Measurements from ENCODE around the gene MRM3. TPM values are rescaled to one million over a fixed set of nuclear protein-coding genes. Genes with fewer than 3 reads are reported as not detected.

MRM3 gene
- total RNA-seq, 1 donor from 2014 or later: 18.7 TPM

DNA sequence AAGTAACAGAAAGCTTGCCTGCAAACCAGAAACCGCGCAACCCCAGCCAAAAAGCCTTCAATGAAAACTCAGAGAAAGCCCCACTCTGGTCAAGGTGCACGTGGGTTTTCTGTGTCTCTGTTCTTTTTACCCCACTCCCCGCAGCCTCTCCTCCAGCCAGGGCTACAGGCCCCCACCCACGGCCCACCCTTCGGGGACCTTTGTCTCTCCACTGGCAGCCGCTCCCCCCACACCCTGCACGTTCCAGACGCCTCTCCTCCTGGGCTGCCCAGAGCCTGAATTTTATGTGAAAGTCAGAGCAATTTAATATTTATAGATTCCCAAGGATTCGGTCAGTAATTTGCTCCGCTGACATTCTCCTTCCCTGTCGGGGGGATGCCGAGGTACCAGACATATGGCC, 24.2 kb downstream of the MRM3 start:
- peaks cover 6% of the 10 kb centered on the region for H3K36me3 ChIP-seq
- TF ChIP-seq CTCF (IDR thresholded peaks at IDR 0.05; ENCODE audit: borderline replicate concordance): no peak
- no peak for DNase-seq
- intact Hi-C loops (cut with micrococcal nuclease): no loop called here
- no peak overlapping the region for H3K27ac ChIP-seq (replicated peaks)
- H3K4me3 ChIP-seq: no peak overlapping the region
- H3K27me3 ChIP-seq (ENCODE audit: low read depth): no peaks in the 10 kb centered on the region
- H3K4me1 ChIP-seq: no peaks in the 10 kb centered on the region
- H3K9me3 ChIP-seq (replicated peaks): no peaks in the 10 kb centered on the region

- no peaks in the 10 kb centered on the region for H3K9me3 ChIP-seq (replicated peaks)
These were observed 24.8 kb downstream of the MRM3 start for GRCh38 chr17:806781-807522.

DNA sequence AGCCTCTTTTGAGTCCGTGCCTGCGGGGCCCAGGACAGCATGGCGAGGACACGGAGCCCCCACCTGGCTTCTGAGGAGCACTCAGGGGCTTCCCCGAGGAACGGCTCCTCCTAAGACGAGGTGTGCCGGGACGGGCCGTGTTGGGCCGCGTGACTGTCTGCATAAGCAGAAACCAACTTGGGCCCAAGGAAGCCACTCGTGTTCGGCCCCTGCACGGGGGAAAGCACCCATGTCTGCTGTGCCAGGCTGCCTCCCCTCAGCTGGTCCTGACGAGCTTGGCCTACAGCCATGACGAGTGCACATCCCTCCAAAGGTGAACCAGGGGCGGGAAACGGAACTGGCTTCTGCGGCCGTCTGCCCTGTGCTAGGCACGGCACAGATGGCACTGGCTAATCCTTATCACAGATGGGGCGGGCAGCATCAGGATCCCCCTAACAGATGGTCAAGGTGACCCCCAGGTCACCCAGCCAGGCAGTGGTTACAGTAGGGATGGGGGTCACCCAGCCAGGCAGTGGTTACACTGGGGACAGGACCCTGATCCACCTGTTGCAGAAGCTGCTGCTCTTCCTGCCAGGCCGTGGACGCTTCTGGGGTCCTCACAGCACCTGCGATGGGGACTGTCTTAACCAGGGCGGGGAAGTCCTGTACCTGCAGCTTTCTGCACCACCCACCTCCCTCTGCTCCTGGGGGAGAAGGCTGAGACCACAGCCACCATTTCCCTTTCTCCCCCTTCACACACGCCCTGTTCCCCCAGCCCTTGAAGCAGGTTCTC, 25.6 kb downstream of the MRM3 start:
- TF ChIP-seq CTCF (IDR thresholded peaks at IDR 0.05; ENCODE audit: borderline replicate concordance): no peak
- H3K36me3 ChIP-seq: peaks cover 10% of the 10 kb centered on the region

More at GRCh38 chr17:806781-807522, 24.8 kb downstream of the MRM3 start:
- Histone ChIP-seq H3K4me1 (no peaks in the 10 kb centered on the region), H3K36me3 (peaks cover 6% of the 10 kb centered on the region), H3K4me3 (no peak overlapping the region), H3K27ac (replicated peaks) (no peak overlapping the region), H3K27me3 (ENCODE audit: low read depth) (no peaks in the 10 kb centered on the region)
- DNase-seq: no peak
- intact Hi-C loops (cut with micrococcal nuclease): no loop called here
- TF ChIP-seq CTCF (IDR thresholded peaks at IDR 0.05; ENCODE audit: borderline replicate concordance): no peak

GRCh38 chr17:811051-811784, 29.1 kb downstream of the MRM3 start:
- Histone ChIP-seq H3K4me3 (no peak overlapping the region), H3K9me3 (replicated peaks) (no peaks in the 10 kb centered on the region), H3K4me1 (no peaks in the 10 kb centered on the region), H3K36me3 (peaks cover 25% of the 10 kb centered on the region), H3K27me3 (ENCODE audit: low read depth) (no peaks in the 10 kb centered on the region), H3K27ac (replicated peaks) (no peak overlapping the region)
- intact Hi-C loops (cut with micrococcal nuclease): no loop called here
- no peak for TF ChIP-seq CTCF (IDR thresholded peaks at IDR 0.05; ENCODE audit: borderline replicate concordance)
- no peak for DNase-seq

More for the DNA sequence above, 25.6 kb downstream of the MRM3 start:
- intact Hi-C loops (cut with micrococcal nuclease): no loop called here
- no peaks in the 10 kb centered on the region for H3K27me3 ChIP-seq (ENCODE audit: low read depth)
- no peak for DNase-seq
- no peaks in the 10 kb centered on the region for H3K4me1 ChIP-seq
- H3K27ac ChIP-seq (replicated peaks): no peak overlapping the region
- H3K9me3 ChIP-seq (replicated peaks): no peaks in the 10 kb centered on the region
- H3K4me3 ChIP-seq: no peak overlapping the region

DNA sequence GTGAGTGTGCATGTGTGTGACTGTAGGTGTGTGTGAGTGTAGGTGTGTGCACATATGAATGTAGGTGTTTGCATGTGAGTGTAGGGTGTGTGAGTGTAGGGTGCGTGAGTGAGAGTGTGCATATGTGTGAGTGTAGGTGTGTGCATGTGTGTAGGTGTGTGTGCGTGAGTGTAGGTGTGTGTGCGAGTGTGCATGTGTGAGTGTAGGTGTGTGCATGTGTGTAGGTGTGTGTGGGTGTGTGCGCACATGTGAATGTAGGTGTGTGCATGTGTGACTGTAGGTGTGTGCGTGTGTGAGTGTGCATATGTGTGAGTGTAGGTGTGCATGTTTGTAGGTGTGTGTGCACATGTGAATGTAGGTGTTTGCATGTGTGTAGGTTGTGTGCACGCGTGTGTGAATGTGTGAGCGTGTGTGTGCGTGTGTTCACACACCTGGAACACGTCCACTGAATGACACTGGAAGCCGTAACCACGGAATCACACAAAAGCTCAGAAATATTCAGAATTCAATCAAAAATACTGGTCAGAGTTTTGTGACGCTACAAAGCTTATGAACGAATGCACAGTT, 30.6 kb downstream of the MRM3 start:
- H3K36me3 ChIP-seq: peaks cover 28% of the 10 kb centered on the region

More for the DNA sequence above, 30.6 kb downstream of the MRM3 start:
- Histone ChIP-seq H3K4me1 (no peaks in the 10 kb centered on the region), H3K27ac (replicated peaks) (no peak overlapping the region), H3K4me3 (no peak overlapping the region), H3K27me3 (ENCODE audit: low read depth) (no peaks in the 10 kb centered on the region), H3K9me3 (replicated peaks) (no peaks in the 10 kb centered on the region)
- no peak for DNase-seq
- TF ChIP-seq CTCF (IDR thresholded peaks at IDR 0.05; ENCODE audit: borderline replicate concordance): no peak
- intact Hi-C loops (cut with micrococcal nuclease): no loop called here

Measured in left ventricle myocardium inferior (tissue), 1 donor.